Mesenchymal stem cell (in vitro differentiated cells and primary cell): ENCODE data around the gene MRPL19. TPM values are rescaled to one million over a fixed set of nuclear protein-coding genes. Genes with fewer than 3 reads are reported as not detected.
A peak's percentile ranks its signal among the peaks of the same experiment; 100 is the strongest.

Experiments used
- DNase-seq: peaks from one replicate; pipeline ENCODE4 v3.0.0-alpha.2; 2013
- H2AFZ ChIP-seq: one replicate; pipeline ENCODE4 v1.6.1; 2013; ENCODE audit warnings: low read depth, mild to moderate bottlenecking, control low read depth, inconsistent platforms, low read length, moderate library complexity
- H2AK5ac ChIP-seq: 2 replicates; pipeline ENCODE4 v1.6.1; 2013; ENCODE audit warnings: low read length, moderate library complexity, mild to moderate bottlenecking, inconsistent platforms; ENCODE audit not compliant: severe bottlenecking
- H2BK120ac ChIP-seq: one replicate; pipeline ENCODE4 v1.6.1; 2013; ENCODE audit warnings: low read depth, mild to moderate bottlenecking, inconsistent platforms, low read length, moderate library complexity
- H2BK12ac ChIP-seq, 2 experiments: one replicate each; pipeline ENCODE4 v1.6.1; 2013; ENCODE audit warnings: inconsistent platforms in 2 of 2, low read length in 2 of 2, mild to moderate bottlenecking in 2 of 2, moderate library complexity in 2 of 2, control low read depth in 1 of 2
- H2BK15ac ChIP-seq: one replicate; pipeline ENCODE4 v1.6.1; 2013; ENCODE audit warnings: mild to moderate bottlenecking, low read depth, inconsistent platforms; ENCODE audit not compliant: poor library complexity, severe bottlenecking
- H2BK5ac ChIP-seq: 2 replicates; pipeline ENCODE4 v1.6.1; 2013; ENCODE audit warnings: low read depth, mild to moderate bottlenecking, low read length, control low read depth, inconsistent platforms; ENCODE audit not compliant: poor library complexity, severe bottlenecking
- H3K14ac ChIP-seq, 2 experiments: one replicate each; pipeline ENCODE4 v1.6.1; 2013; ENCODE audit warnings: inconsistent platforms in 2 of 2, low read length in 2 of 2, control low read depth in 1 of 2, mild to moderate bottlenecking in 1 of 2, moderate library complexity in 1 of 2
- H3K18ac ChIP-seq, 2 experiments: one replicate each; pipeline ENCODE4 v1.6.1; 2013; ENCODE audit warnings: inconsistent platforms in 2 of 2, low read length in 2 of 2, control low read depth in 1 of 2, low read depth in 1 of 2, mild to moderate bottlenecking in 1 of 2
- H3K23ac ChIP-seq, 2 experiments: one replicate each; pipeline ENCODE4 v1.6.1; 2013; ENCODE audit warnings: inconsistent platforms in 2 of 2, low read length in 2 of 2, mild to moderate bottlenecking in 2 of 2, moderate library complexity in 2 of 2, control low read depth in 1 of 2
- H3K27ac ChIP-seq: 2 replicates; pipeline ENCODE4 v1.5.1; 2013; ENCODE audit warnings: mild to moderate bottlenecking, moderate library complexity, low read length, control low read depth, inconsistent platforms; ENCODE audit not compliant: poor library complexity, severe bottlenecking
- H3K27me3 ChIP-seq, 2 experiments: 2 replicates each; pipeline versions ENCODE4 v1.6.1 to v1.7.0; 2013; ENCODE audit warnings: low read length in 2 of 2, mild to moderate bottlenecking in 2 of 2, moderate library complexity in 2 of 2, control low read depth in 1 of 2, inconsistent platforms in 1 of 2; ENCODE audit not compliant: control insufficient read depth in 1 of 2, insufficient read depth in 1 of 2
- H3K36me3 ChIP-seq, 2 experiments: 2 replicates each; pipeline versions ENCODE4 v1.6.1 to v1.7.0; 2013; ENCODE audit warnings: low read length in 2 of 2, control low read depth in 1 of 2, inconsistent platforms in 1 of 2, low read depth in 1 of 2, mild to moderate bottlenecking in 1 of 2; ENCODE audit not compliant: insufficient read depth in 2 of 2, control insufficient read depth in 1 of 2
- H3K4ac ChIP-seq, 2 experiments: one replicate each; pipeline ENCODE4 v1.6.1; 2013; ENCODE audit warnings: inconsistent platforms in 2 of 2, low read length in 2 of 2, mild to moderate bottlenecking in 2 of 2, moderate library complexity in 2 of 2, control low read depth in 1 of 2, low read depth in 1 of 2
- H3K4me1 ChIP-seq: 2 replicates; pipeline ENCODE4 v1.6.1; 2013; ENCODE audit warnings: low read depth, low read length, control low read depth; ENCODE audit not compliant: control insufficient read depth, insufficient read depth
- H3K4me2 ChIP-seq: 2 replicates; pipeline ENCODE4 v1.6.1; 2013; ENCODE audit warnings: low read length, mild to moderate bottlenecking, inconsistent platforms; ENCODE audit not compliant: poor library complexity, severe bottlenecking
- H3K4me3 ChIP-seq, 2 experiments: 2 replicates each; pipeline versions ENCODE4 v1.5.1 to v1.7.0; 2013; ENCODE audit warnings: low read length in 2 of 2, mild to moderate bottlenecking in 2 of 2, control low read depth in 1 of 2, low read depth in 1 of 2; ENCODE audit not compliant: insufficient read depth in 1 of 2
- H3K79me1 ChIP-seq: replicated peaks from 2 replicates; pipeline ENCODE4 v1.6.1; 2013; ENCODE audit warnings: mild to moderate bottlenecking, control low read depth, low read length, inconsistent platforms; ENCODE audit not compliant: poor library complexity, severe bottlenecking
- H3K9ac ChIP-seq: 2 replicates; pipeline ENCODE4 v1.7.0; 2013; ENCODE audit warnings: mild to moderate bottlenecking, low read length, moderate library complexity
- H3K9me3 ChIP-seq: 2 replicates; pipeline ENCODE4 v1.7.0; 2013; ENCODE audit warnings: mild to moderate bottlenecking, low read length; ENCODE audit not compliant: control insufficient read depth
- H4K8ac ChIP-seq: one replicate; pipeline ENCODE4 v1.6.1; 2013; ENCODE audit warnings: inconsistent platforms, mild to moderate bottlenecking, low read length, moderate library complexity
- H4K91ac ChIP-seq: one replicate; pipeline ENCODE4 v1.6.1; 2013; ENCODE audit warnings: mild to moderate bottlenecking, low read length, inconsistent platforms
- WGBS: methylation state at CpG from one replicate; pipeline ENCODE4 v1.1.7; 2013; ENCODE audit warnings: mixed read lengths; 5-methylcytosine and 5-hydroxymethylcytosine counted together
- polyA plus RNA-seq, 2 experiments: library from polyadenylated mRNA; stranded (reverse); fragments of 200-250 nt; gene quantifications; one replicate each; pipeline ENCODE4 v1.2.3, GENCODE V29; 2013

MRPL19 gene
- polyA plus RNA-seq (2013, experiment 1 of 2), result 32.6 TPM
- 32.9 TPM for polyA plus RNA-seq (2013, experiment 2 of 2)

DNA sequence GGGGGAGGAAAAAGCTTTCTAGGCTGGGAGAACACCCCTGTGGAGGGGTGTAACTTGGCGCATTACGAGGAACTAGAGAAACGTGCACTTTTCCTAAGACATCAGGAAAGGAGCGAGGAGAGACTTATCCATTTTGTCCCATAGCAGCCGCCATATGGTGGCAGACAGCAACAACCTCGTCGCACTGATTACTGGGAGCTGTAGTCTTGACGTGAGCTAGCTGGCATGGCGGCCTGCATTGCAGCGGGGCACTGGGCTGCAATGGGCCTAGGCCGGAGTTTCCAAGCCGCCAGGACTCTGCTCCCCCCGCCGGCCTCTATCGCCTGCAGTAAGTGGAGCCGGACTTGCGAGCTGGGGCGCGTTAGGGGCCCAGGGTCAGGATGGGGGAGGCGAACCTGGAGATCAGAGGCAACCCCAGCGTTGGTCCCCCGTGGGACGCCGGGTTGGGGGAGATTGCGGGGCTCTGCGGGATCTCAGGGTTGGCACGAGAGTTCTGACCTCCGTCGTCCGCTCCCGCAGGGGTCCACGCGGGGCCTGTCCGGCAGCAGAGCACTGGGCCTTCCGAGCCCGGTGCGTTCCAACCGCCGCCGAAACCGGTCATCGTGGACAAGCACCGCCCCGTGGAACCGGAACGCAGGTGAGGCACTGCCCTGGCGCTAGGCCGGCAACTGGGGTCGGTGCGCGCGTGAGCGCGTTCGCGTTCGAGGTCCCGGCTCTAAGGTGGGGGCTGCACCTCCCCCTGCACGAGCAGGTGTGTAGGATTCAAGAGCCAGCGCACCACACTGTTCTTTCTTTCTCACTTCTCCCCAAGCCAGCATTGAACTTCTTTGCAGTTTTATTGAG, at the start of gene MRPL19:
Gene MRPL19, plus strand, starts transcription at position 201 of the 843 bp plus-strand sequence. Its CDS starts 25 bp downstream, at position 226.
- Histone ChIP-seq H2BK12ac (peak within 1 kb of the TSS in 1 of 2 experiments; percentile 72), H3K9me3 (no peaks in the 10 kb centered on the region), H3K4me3 (peak within 1 kb of the TSS; percentile 82 to 93), H3K27me3 (no peaks in the 10 kb centered on the region), H4K8ac (peak within 1 kb of the TSS; percentile 99), H3K9ac (peak within 1 kb of the TSS; percentile 91), H2BK5ac (peak within 1 kb of the TSS; percentile 84), H3K36me3 (peaks cover 15 to 32% of the 10 kb centered on the region in 2 experiments), H3K79me1 (peaks cover 20% of the 10 kb centered on the region), H4K91ac (peak within 1 kb of the TSS; percentile 71), H2AFZ (peak within 1 kb of the TSS; percentile 83), H3K4me2 (peak within 1 kb of the TSS; percentile 74), H3K23ac (peak within 1 kb of the TSS in 1 of 2 experiments; percentile 83), H2BK120ac (no peak within 1 kb of the TSS), H3K14ac (peak within 1 kb of the TSS in 1 of 2 experiments; percentile 45), H2BK15ac (peak within 1 kb of the TSS; percentile 38), H3K27ac (peak within 1 kb of the TSS; percentile 52), H3K4me1 (peaks cover 2% of the 10 kb centered on the region), H3K18ac (peak within 1 kb of the TSS; percentile 68 to 91), H2AK5ac (no peak within 1 kb of the TSS), H3K4ac (peak within 1 kb of the TSS; percentile 93 to 95)
- peak; percentile 96 for DNase-seq
- under 1% methylated on average over 56 of the region's 60 CpGs for WGBS

DNA sequence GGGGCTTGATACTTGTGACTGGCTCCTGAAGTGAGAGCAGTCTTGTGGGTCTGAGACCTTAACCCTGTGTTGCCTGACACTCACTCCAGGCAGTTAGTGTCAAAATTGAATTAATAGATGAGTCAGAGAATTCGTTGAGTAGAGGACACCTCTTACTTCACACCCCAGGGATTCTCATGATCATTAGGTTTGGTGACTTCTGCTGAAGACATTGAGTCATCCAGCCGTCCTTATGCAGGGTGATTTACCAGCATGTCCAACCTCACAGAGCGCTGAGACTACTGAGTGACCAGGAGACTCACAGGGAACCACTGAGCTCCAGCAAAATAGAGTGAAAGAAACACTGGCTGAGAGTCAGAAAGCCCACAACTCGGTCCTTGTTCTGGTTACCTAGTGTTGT, 49.8 kb upstream of the MRPL19 start:
- H4K91ac ChIP-seq, result no peak overlapping the region
- H2BK120ac ChIP-seq, result no peak overlapping the region
- no peak overlapping the region for H4K8ac ChIP-seq
- peak overlapping the region; percentile 97 for H3K27ac ChIP-seq
- H3K23ac ChIP-seq, result no peak overlapping the region
- H2BK5ac ChIP-seq, result peak overlapping the region; percentile 80
- peak; percentile 59 for DNase-seq
- H3K4me3 ChIP-seq, result no peak overlapping the region
- H3K18ac ChIP-seq, result no peak overlapping the region
- H3K9me3 ChIP-seq, result no peaks in the 10 kb centered on the region
- H3K36me3 ChIP-seq, result no peaks in the 10 kb centered on the region
- H2BK15ac ChIP-seq, result peak overlapping the region; percentile 3
- no peak overlapping the region for H3K4me2 ChIP-seq
- no peaks in the 10 kb centered on the region for H3K79me1 ChIP-seq
- 66% methylated on average over 4 of the region's 4 CpGs for WGBS
- no peak overlapping the region for H3K14ac ChIP-seq
- peak overlapping the region in 1 of 2 experiments; percentile 40 for H2BK12ac ChIP-seq
- peak overlapping the region; percentile 57 for H2AK5ac ChIP-seq
- H3K27me3 ChIP-seq, result no peaks in the 10 kb centered on the region
- no peak overlapping the region for H3K9ac ChIP-seq
- H2AFZ ChIP-seq, result no peak overlapping the region
- H3K4me1 ChIP-seq, result peaks cover 12% of the 10 kb centered on the region
- no peak overlapping the region for H3K4ac ChIP-seq

DNA sequence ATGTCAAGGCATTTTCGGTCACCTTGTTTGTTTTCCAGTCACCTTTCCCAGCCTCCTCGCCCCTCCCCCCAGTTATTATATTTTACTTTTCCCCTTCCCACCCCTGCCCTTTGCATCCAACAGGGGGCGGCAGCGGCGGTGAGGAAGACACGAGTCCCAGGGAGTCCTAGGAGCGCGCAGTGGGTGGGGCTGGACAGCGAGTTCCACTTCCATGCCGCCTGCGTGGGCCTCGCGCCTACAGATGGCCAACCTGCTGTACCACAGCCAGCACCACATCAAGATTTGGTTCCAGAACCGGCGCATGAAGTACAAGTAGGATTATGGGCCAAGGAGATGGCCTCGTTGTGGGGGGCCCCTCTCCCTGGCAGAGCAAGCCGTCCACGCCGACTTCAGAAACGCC, 48.6 kb upstream of the MRPL19 start:
- WGBS, result 94% methylated on average over 20 of the region's 20 CpGs

DNA sequence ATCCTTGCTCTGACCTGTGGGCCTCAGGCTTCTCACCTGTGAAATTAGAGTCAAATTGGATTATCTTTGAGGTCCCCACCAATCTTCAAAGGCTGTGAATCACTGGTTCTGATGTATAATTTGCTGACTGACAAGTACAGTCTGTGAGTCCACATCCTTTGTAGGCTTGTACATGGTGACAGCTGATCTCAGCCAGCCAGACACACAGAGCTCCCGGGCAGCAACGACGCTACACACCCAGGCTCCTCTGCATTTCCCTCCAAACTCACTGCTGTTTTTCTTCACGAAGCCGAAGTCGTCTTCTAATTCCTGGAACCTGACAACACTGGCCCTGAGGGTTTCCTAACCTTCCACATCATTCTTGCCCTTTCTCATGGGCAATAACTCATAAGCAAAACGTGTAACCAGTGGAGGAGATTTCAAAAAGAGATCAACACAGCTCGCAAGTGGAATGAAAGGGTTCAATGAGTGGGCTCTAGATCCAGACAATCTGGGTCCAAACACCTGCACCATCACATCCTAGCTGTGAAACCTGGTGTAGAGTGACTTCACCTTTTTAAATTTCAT, 47.9 kb upstream of the MRPL19 start:
- H3K4me2 ChIP-seq, result no peak overlapping the region
- no peak overlapping the region for H2AFZ ChIP-seq
- H3K27me3 ChIP-seq, result no peaks in the 10 kb centered on the region
- H3K18ac ChIP-seq, result no peak overlapping the region
- no peaks in the 10 kb centered on the region for H3K79me1 ChIP-seq
- peak overlapping the region; percentile 19 for H2AK5ac ChIP-seq
- H3K36me3 ChIP-seq, result no peaks in the 10 kb centered on the region
- no peak overlapping the region for H2BK120ac ChIP-seq
- no peak overlapping the region for H2BK5ac ChIP-seq
- no peak overlapping the region for H3K14ac ChIP-seq
- no peak overlapping the region for H4K8ac ChIP-seq
- no peak overlapping the region for H3K4me3 ChIP-seq
- DNase-seq, result no peak
- no peak overlapping the region for H4K91ac ChIP-seq
- 91% methylated on average over 8 of the region's 8 CpGs for WGBS
- H3K4me1 ChIP-seq, result peaks cover 10% of the 10 kb centered on the region
- H3K9ac ChIP-seq, result no peak overlapping the region
- H3K4ac ChIP-seq, result peak overlapping the region in 1 of 2 experiments; percentile 6
- no peaks in the 10 kb centered on the region for H3K9me3 ChIP-seq
- H3K23ac ChIP-seq, result no peak overlapping the region
- no peak overlapping the region for H3K27ac ChIP-seq
- no peak overlapping the region for H2BK12ac ChIP-seq
- no peak overlapping the region for H2BK15ac ChIP-seq

More for the DNA sequence above, 48.6 kb upstream of the MRPL19 start:
- Histone ChIP-seq H3K27ac (no peak overlapping the region), H3K14ac (no peak overlapping the region), H4K91ac (no peak overlapping the region), H3K23ac (no peak overlapping the region), H2BK120ac (no peak overlapping the region), H3K4me3 (no peak overlapping the region), H3K4me2 (no peak overlapping the region), H2BK5ac (no peak overlapping the region), H3K4me1 (peaks cover 10% of the 10 kb centered on the region), H4K8ac (no peak overlapping the region), H3K9ac (no peak overlapping the region), H3K79me1 (no peaks in the 10 kb centered on the region), H3K4ac (no peak overlapping the region), H3K9me3 (no peaks in the 10 kb centered on the region), H3K18ac (no peak overlapping the region), H2AFZ (no peak overlapping the region), H2BK15ac (no peak overlapping the region), H3K27me3 (no peaks in the 10 kb centered on the region), H2BK12ac (no peak overlapping the region), H3K36me3 (no peaks in the 10 kb centered on the region), H2AK5ac (peak overlapping the region; percentile 44)
- no peak for DNase-seq
